ENCODE measurements around the gene SH2D2A.

DNA sequence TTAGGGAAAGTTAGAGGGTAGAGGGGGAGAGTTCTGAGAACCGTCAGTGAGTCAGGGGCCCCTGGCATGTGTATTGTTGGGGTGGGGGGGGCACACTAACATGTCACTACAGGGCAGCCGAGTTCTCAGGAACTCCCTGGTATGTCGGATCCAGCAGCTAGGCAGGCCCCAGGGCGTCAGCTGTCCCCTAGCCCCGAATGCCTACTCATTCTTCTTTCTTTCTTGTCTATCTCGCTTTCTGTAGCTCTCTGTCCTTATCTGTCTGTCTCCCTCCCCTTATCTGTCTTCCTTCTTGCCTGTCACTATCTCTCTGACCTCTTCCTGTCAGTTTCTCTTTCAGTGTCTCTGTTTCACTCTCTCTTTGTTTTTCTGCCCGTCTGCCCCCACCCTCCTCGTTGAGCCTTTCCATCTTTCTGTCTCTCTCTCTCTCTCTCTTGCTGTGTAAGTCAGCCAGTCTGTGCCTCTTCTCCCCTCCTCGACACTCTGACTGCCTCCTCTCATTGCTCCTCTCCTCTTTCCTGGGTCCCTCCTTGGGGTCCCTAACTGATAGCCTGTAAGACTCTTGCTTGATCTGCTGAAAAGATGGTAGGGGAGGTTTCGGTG is 46.5 kb upstream of the SH2D2A start:
- TF ChIP-seq, protein P1, sequence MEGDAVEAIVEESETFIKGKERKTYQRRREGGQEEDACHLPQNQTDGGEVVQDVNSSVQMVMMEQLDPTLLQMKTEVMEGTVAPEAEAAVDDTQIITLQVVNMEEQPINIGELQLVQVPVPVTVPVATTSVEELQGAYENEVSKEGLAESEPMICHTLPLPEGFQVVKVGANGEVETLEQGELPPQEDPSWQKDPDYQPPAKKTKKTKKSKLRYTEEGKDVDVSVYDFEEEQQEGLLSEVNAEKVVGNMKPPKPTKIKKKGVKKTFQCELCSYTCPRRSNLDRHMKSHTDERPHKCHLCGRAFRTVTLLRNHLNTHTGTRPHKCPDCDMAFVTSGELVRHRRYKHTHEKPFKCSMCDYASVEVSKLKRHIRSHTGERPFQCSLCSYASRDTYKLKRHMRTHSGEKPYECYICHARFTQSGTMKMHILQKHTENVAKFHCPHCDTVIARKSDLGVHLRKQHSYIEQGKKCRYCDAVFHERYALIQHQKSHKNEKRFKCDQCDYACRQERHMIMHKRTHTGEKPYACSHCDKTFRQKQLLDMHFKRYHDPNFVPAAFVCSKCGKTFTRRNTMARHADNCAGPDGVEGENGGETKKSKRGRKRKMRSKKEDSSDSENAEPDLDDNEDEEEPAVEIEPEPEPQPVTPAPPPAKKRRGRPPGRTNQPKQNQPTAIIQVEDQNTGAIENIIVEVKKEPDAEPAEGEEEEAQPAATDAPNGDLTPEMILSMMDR (IDR thresholded peaks at IDR 0.05): no peak
- no peak for TF ChIP-seq POLR2A (IDR thresholded peaks at IDR 0.05)
